ENCODE data around the gene RANBP3L. TPM values are rescaled to one million over a fixed set of nuclear protein-coding genes. Genes with fewer than 3 reads are reported as not detected.
A peak's percentile ranks its signal among the peaks of the same experiment; 100 is the strongest.

RANBP3L gene
- polyA plus RNA-seq, 1 donor from 2014 or later, result 2.5 TPM

GRCh38 chr5:36243653-36244052, 58.0 kb downstream of the RANBP3L start:
- Histone ChIP-seq H3K36me3 (ENCODE audit: insufficient read depth, low read length) (no peaks in the 10 kb centered on the region), H3K27me3 (ENCODE audit: insufficient read depth, low read depth, low read length) (no peaks in the 10 kb centered on the region), H3K4me2 (ENCODE audit: low read length) (no peak overlapping the region), H3K27ac (ENCODE audit: low read length) (no peak overlapping the region), H2AFZ (ENCODE audit: low read depth, low read length) (no peak overlapping the region), H3K4me3 (ENCODE audit: low read length) (no peak overlapping the region), H4K20me1 (ENCODE audit: insufficient read depth) (no peaks in the 10 kb centered on the region), H3K9me3 (ENCODE audit: low read length) (no peaks in the 10 kb centered on the region), H3K9ac (ENCODE audit: low read length) (no peak overlapping the region), H3K79me2 (replicated peaks; ENCODE audit: insufficient read depth, low read length) (peaks cover 11% of the 10 kb centered on the region), H3K9me2 (ENCODE audit: insufficient read depth, low read length) (no peaks in the 10 kb centered on the region), H3F3A (ENCODE audit: insufficient read depth, low read length, poor library complexity, severe bottlenecking) (no peaks in the 10 kb centered on the region)
- no peak for TF ChIP-seq EZH2 (IDR thresholded peaks at IDR 0.05; ENCODE audit: borderline replicate concordance, insufficient read depth, low read length, poor library complexity, severe bottlenecking)
- TF ChIP-seq CTCF (IDR thresholded peaks at IDR 0.05; ENCODE audit: poor library complexity, severe bottlenecking), result no peak
- no peak for TF ChIP-seq SMC3 (conservative IDR thresholded peaks at IDR 0.05; ENCODE audit: poor library complexity)
- no peak for TF ChIP-seq RAD21 (conservative IDR thresholded peaks at IDR 0.05)
- TF ChIP-seq POLR2AphosphoS5 (IDR thresholded peaks at IDR 0.05), result no peak
- TF ChIP-seq REST (IDR thresholded peaks at IDR 0.05; ENCODE audit: borderline replicate concordance), result no peak
- no peak for TF ChIP-seq TAF1 (IDR thresholded peaks at IDR 0.05; ENCODE audit: low read depth)
- TF ChIP-seq MXI1 (conservative IDR thresholded peaks at IDR 0.05; ENCODE audit: poor library complexity, severe bottlenecking), result no peak
- no peak for TF ChIP-seq EP300 (conservative IDR thresholded peaks at IDR 0.05; ENCODE audit: poor library complexity, severe bottlenecking)

GRCh38 chr5:36242534-36243485, 58.9 kb downstream of the RANBP3L start:
- H3K4me2 ChIP-seq (ENCODE audit: low read length), result peak overlapping the region; percentile 43

More at GRCh38 chr5:36242534-36243485, 58.9 kb downstream of the RANBP3L start:
- no peaks in the 10 kb centered on the region for H3F3A ChIP-seq (ENCODE audit: insufficient read depth, low read length, poor library complexity, severe bottlenecking)
- peak overlapping the region; percentile 88 for H3K4me3 ChIP-seq (ENCODE audit: low read length)
- TF ChIP-seq RAD21 (conservative IDR thresholded peaks at IDR 0.05), result no peak
- H3K79me2 ChIP-seq (replicated peaks; ENCODE audit: insufficient read depth, low read length), result peaks cover 20% of the 10 kb centered on the region
- H3K27ac ChIP-seq (ENCODE audit: low read length), result peak overlapping the region; percentile 96
- no peaks in the 10 kb centered on the region for H3K36me3 ChIP-seq (ENCODE audit: insufficient read depth, low read length)
- H3K9me3 ChIP-seq (ENCODE audit: low read length), result no peaks in the 10 kb centered on the region
- H3K9ac ChIP-seq (ENCODE audit: low read length), result peak overlapping the region; percentile 92
- no peaks in the 10 kb centered on the region for H4K20me1 ChIP-seq (ENCODE audit: insufficient read depth)
- peak overlapping the region; percentile 58 for H2AFZ ChIP-seq (ENCODE audit: low read depth, low read length)
- H3K27me3 ChIP-seq (ENCODE audit: insufficient read depth, low read depth, low read length), result no peaks in the 10 kb centered on the region
- no peaks in the 10 kb centered on the region for H3K9me2 ChIP-seq (ENCODE audit: insufficient read depth, low read length)
